HG02759 (cell line): ENCODE measurements around the gene MSL3.

ENCODE experiments used
- ATAC-seq: cut with Tn5 transposase; IDR thresholded peaks from one replicate; pipeline ENCODE4 v1.9.1; 2021; ENCODE audit warnings: mild to moderate bottlenecking, moderate library complexity; ENCODE audit not compliant: unreplicated experiment

The MSL3 gene

GRCh38 chrX:11759172-11759460 lies 1.1 kb downstream of the MSL3 start:
- no peak for ATAC-seq

GRCh38 chrX:11759461-11760311 lies 1.6 kb downstream of the MSL3 start:
- ATAC-seq, result peak; percentile 57

- ATAC-seq, result no peak
Observed at GRCh38 chrX:11760958-11761357, 2.9 kb downstream of the MSL3 start.

GRCh38 chrX:11764602-11765067 lies 6.6 kb downstream of the MSL3 start:
- no peak for ATAC-seq

- no peak for ATAC-seq
Observed at GRCh38 chrX:11765449-11765848, 7.4 kb downstream of the MSL3 start.

- no peak for ATAC-seq
Observed at GRCh38 chrX:11766487-11766886, 8.4 kb downstream of the MSL3 start.

GRCh38 chrX:11768039-11768438 lies 10.0 kb downstream of the MSL3 start:
- peak; percentile 57 for ATAC-seq

GRCh38 chrX:11770320-11770719 lies 12.3 kb downstream of the MSL3 start:
- peak; percentile 73 for ATAC-seq

GRCh38 chrX:11778230-11778629 lies 20.2 kb downstream of the MSL3 start:
- no peak for ATAC-seq

GRCh38 chrX:11781133-11781532 lies 23.1 kb downstream of the MSL3 start:
- no peak for ATAC-seq

GRCh38 chrX:11781734-11782370 lies 23.8 kb downstream of the MSL3 start:
- ATAC-seq, result no peak

- no peak for ATAC-seq
Observed at GRCh38 chrX:11784543-11784942, 26.5 kb downstream of the MSL3 start.

- no peak for ATAC-seq
Observed at GRCh38 chrX:11786862-11787261, 28.8 kb downstream of the MSL3 start.

- no peak for ATAC-seq
Observed at GRCh38 chrX:11787564-11787963, 29.5 kb downstream of the MSL3 start.

- ATAC-seq, result peak; percentile 30
Observed at GRCh38 chrX:11789809-11790208, 31.8 kb downstream of the MSL3 start.

GRCh38 chrX:11791090-11791489 lies 33.1 kb downstream of the MSL3 start:
- no peak for ATAC-seq

- no peak for ATAC-seq
Observed at GRCh38 chrX:11791537-11791936, 33.5 kb downstream of the MSL3 start.

- peak; percentile 90 for ATAC-seq
Observed at GRCh38 chrX:11792461-11793421, 34.7 kb downstream of the MSL3 start.

GRCh38 chrX:11793734-11794133 lies 35.7 kb downstream of the MSL3 start:
- ATAC-seq, result no peak

GRCh38 chrX:11813341-11813740 lies 55.3 kb downstream of the MSL3 start:
- ATAC-seq, result no peak
